ENCODE results near the gene HIPK1.

HIPK1 gene

GRCh38 chr1:113978863-113979702 is 50.0 kb downstream of the HIPK1 start, which contains the start of gene OLFML3:
TSS of gene OLFML3 (plus strand) at chr1:113979474. CDS start at chr1:113979517, 43 bp downstream.
- peak in 1 of 2 donors; percentile 29 for DNase-seq (ENCODE audit: extremely low read depth in 1 of 2, low read depth in 1 of 2)

GRCh38 chr1:113980110-113980509 is 51.0 kb downstream of the HIPK1 start:
- no peak for DNase-seq (ENCODE audit: extremely low read depth in 1 of 2, low read depth in 1 of 2)

- DNase-seq (ENCODE audit: extremely low read depth in 1 of 2, low read depth in 1 of 2): no peak
Measured at GRCh38 chr1:113981962-113982931, 53.1 kb downstream of the HIPK1 start.

GRCh38 chr1:113982949-113983348 is 53.8 kb downstream of the HIPK1 start:
- no peak for DNase-seq (ENCODE audit: extremely low read depth in 1 of 2, low read depth in 1 of 2)

- no peak for DNase-seq (ENCODE audit: extremely low read depth in 1 of 2, low read depth in 1 of 2)
Measured at GRCh38 chr1:113983391-113983790, 54.3 kb downstream of the HIPK1 start.

GRCh38 chr1:113983826-113984225 is 54.7 kb downstream of the HIPK1 start:
- no peak for DNase-seq (ENCODE audit: extremely low read depth in 1 of 2, low read depth in 1 of 2)

- DNase-seq (ENCODE audit: extremely low read depth in 1 of 2, low read depth in 1 of 2): no peak
Measured at GRCh38 chr1:113984710-113985109, 55.6 kb downstream of the HIPK1 start.

GRCh38 chr1:113986802-113987201 is 57.7 kb downstream of the HIPK1 start:
- no peak for DNase-seq (ENCODE audit: extremely low read depth in 1 of 2, low read depth in 1 of 2)

GRCh38 chr1:113987259-113987658 is 58.1 kb downstream of the HIPK1 start:
- no peak for DNase-seq (ENCODE audit: extremely low read depth in 1 of 2, low read depth in 1 of 2)

GRCh38 chr1:113990530-113990929 is 61.4 kb downstream of the HIPK1 start:
- DNase-seq (ENCODE audit: extremely low read depth in 1 of 2, low read depth in 1 of 2): no peak

GRCh38 chr1:113990961-113991360 is 61.8 kb downstream of the HIPK1 start:
- no peak for DNase-seq (ENCODE audit: extremely low read depth in 1 of 2, low read depth in 1 of 2)

- DNase-seq (ENCODE audit: extremely low read depth in 1 of 2, low read depth in 1 of 2): no peak
Measured at GRCh38 chr1:113991467-113991997, 62.4 kb downstream of the HIPK1 start.

- DNase-seq (ENCODE audit: extremely low read depth in 1 of 2, low read depth in 1 of 2): no peak
Measured at GRCh38 chr1:113993072-113993471, 63.9 kb downstream of the HIPK1 start.

GRCh38 chr1:113993766-113994165 is 64.6 kb downstream of the HIPK1 start:
- DNase-seq (ENCODE audit: extremely low read depth in 1 of 2, low read depth in 1 of 2): no peak

- DNase-seq (ENCODE audit: extremely low read depth in 1 of 2, low read depth in 1 of 2): no peak
Measured at GRCh38 chr1:113995382-113995781, 66.3 kb downstream of the HIPK1 start.

GRCh38 chr1:113998361-113998760 is 69.2 kb downstream of the HIPK1 start:
- DNase-seq (ENCODE audit: extremely low read depth in 1 of 2, low read depth in 1 of 2): no peak

GRCh38 chr1:113999233-113999632 is 70.1 kb downstream of the HIPK1 start:
- DNase-seq (ENCODE audit: extremely low read depth in 1 of 2, low read depth in 1 of 2): no peak

- no peak for DNase-seq (ENCODE audit: extremely low read depth in 1 of 2, low read depth in 1 of 2)
Measured at GRCh38 chr1:113999799-114000198, 70.7 kb downstream of the HIPK1 start.

- DNase-seq (ENCODE audit: extremely low read depth in 1 of 2, low read depth in 1 of 2): no peak
Measured at GRCh38 chr1:114000406-114000805, 71.3 kb downstream of the HIPK1 start.

- DNase-seq (ENCODE audit: extremely low read depth in 1 of 2, low read depth in 1 of 2): no peak
Measured at GRCh38 chr1:114002492-114003239, 73.5 kb downstream of the HIPK1 start.

- DNase-seq (ENCODE audit: extremely low read depth in 1 of 2, low read depth in 1 of 2): no peak
Measured at GRCh38 chr1:114003431-114003830, 74.3 kb downstream of the HIPK1 start.

All from stimulated activated CD8-positive, alpha-beta memory T cell treated with anti-CD3 and anti-CD28 coated beads, Interleukin-7, amount 100 ng/mL, for 48 hours (primary cell).